Measurements from ENCODE around the gene RBBP8.

The RBBP8 gene

GRCh38 chr18:23068570-23069310, 135.6 kb downstream of the RBBP8 start:
- TF ChIP-seq ZNF274 (IDR thresholded peaks at IDR 0.05; ENCODE audit: low read depth, low read length) = no peak
- H3K4me3 ChIP-seq (ENCODE audit: low read length) = no peak overlapping the region

DNA sequence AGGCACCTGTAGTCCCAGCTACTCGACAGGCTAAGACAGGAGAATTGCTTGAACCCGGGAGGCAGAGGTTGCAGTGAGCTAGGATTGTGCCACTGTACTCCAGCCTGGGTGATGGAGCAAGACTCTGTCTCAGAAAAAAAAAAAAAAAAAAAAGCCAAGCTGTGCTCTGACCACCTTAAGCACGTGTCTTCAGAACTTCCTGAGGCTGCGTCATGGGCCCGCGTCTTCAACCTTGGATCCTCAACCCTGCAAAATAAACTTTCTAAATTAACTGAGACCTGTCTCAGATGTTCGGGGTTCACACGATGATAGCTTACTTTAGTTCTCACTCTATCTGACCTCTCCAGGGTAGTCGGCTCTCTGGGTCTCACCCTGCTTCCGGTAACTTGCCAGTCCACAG, 136.4 kb downstream of the RBBP8 start:
- H3K4me3 ChIP-seq (ENCODE audit: low read length) = no peak overlapping the region
- no peak for TF ChIP-seq ZNF274 (IDR thresholded peaks at IDR 0.05; ENCODE audit: low read depth, low read length)

GRCh38 chr18:23069898-23070297, 136.8 kb downstream of the RBBP8 start:
- TF ChIP-seq ZNF274 (IDR thresholded peaks at IDR 0.05; ENCODE audit: low read depth, low read length) = no peak
- no peak overlapping the region for H3K4me3 ChIP-seq (ENCODE audit: low read length)

- H3K4me3 ChIP-seq (ENCODE audit: low read length) = no peak overlapping the region; the same call in 1 of the 2 replicates
- TF ChIP-seq ZNF274 (IDR thresholded peaks at IDR 0.05; ENCODE audit: low read depth, low read length) = no peak
These were observed 138.2 kb downstream of the RBBP8 start for GRCh38 chr18:23071285-23071684.

- no peak overlapping the region for H3K4me3 ChIP-seq (ENCODE audit: low read length)
- TF ChIP-seq ZNF274 (IDR thresholded peaks at IDR 0.05; ENCODE audit: low read depth, low read length) = no peak
These were observed 139.0 kb downstream of the RBBP8 start for GRCh38 chr18:23072079-23072478.

DNA sequence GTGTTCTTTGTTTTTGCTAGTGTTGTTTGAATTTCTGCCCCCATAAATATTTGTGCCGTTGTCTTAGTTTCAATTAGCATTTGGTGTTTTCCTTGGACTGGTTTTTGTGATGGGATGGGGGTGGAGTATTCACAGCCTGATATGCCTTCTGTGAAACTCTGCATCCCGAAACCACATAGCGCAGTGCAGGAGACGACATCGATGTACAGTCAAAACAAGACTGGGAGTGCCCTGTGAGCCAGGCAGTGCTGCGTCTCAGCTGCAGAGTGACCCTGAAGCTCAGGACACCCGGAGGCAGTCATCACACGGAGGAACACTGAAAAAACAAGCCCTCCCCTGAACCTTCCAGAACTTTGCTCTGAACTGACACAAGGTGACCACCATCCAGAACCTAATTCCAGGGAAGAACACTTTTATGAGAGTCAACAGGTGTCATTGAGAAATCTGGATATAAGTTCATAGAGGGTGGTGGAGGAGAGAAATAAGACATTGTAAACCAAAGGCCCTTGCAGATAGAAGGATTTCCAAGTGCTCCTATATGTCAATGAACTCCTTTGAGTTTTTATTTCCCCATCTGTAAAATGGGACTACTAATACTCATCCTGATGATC, 141.0 kb downstream of the RBBP8 start:
- TF ChIP-seq ZNF274 (IDR thresholded peaks at IDR 0.05; ENCODE audit: low read depth, low read length) = no peak
- no peak overlapping the region for H3K4me3 ChIP-seq (ENCODE audit: low read length)
